GM15510 (cell line): ENCODE results near the gene DLGAP1.

Source experiments
- POLR2A ChIP-seq: IDR thresholded peaks from 3 replicates; pipeline ENCODE4 v1.6.1; 2011; ENCODE audit warnings: borderline replicate concordance; ENCODE audit not compliant: insufficient read length; ENCODE audit errors: extremely low read depth

The DLGAP1 gene

DNA sequence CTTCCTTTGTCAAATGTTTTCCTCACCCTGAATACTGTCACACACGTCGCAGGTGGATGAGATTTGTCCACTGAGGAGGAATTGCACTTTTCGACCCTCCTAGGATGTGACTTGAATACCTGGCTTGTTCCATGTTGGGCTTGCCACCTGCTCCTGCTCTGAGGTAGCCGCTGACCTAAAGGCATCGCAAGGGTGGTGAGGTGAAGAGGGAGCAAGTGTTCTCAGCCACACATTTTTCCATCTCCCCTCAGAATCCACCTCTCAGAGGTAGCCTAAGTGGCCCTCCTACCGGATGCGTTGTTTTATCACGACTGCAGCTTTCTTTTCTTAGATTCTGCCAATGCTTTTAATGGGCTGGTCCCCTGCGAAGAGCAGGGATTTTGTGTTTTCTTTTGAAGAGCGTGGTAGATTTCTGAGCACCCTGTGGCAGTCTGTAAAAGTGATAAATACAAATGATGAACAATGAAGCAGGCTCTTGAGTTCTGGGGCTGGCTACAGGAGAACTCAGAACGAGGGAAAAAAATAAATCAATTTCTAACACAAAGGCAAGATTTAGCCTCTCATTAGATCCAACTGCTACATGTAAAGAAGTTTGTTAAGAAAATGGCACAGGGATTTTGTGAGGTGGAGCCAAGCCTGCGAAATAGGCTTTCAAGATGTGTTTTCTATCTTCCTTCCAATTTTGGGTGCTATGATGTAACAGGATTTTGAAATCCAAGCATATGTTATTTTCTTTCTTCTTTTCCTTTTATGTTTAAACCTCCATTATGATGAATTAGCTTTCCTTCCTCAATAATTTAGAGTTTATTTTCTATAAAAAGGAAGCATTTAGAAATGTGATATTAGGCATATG, 618.4 kb downstream of the DLGAP1 start:
- no peak for TF ChIP-seq POLR2A

DNA sequence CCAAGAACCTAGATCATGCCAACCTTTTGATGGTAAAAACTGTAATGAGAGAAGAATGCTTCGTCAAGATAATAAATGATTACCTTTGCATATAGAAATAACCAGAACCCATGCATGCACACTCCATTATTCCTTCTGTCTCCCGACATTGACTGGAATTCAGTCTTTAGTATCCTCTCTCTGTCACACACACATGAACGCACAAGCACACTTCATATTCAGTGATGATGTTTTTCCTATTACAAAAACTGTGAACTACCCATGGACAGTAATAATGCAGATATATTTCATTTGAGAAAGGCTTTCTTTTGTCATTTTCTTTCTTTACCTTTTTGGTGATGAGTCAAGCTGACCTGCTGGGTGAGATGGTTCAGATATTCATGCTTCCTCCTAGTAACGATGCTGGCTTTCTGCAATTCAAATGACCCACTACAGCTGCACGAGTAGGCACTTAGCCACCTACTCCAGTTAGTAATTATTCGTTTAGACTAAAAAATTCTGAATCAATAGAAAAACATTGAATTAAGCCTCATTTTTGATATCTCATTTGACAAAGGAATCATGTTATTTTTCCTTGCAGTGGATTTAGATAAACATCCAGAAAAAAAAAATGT, 623.0 kb downstream of the DLGAP1 start:
- no peak for TF ChIP-seq POLR2A

DNA sequence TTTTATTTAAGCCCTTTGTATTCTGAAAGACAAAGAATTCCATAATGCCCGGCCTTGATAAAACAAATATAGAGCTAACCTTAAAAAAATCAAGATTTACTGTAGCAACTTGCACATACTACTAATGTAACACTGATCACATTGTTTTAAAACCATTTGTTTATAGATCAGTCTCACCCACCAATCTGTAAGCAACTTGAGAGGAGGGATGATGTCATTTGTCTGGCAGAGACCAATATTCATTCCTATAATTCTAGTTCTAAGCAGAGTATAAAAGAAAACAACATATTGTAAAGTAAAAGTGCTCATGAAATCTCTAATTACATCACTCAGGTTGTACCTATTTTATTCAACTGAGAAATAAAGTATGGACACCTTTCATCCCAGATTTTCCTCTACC, 624.5 kb downstream of the DLGAP1 start:
- TF ChIP-seq POLR2A = no peak

GRCh38 chr18:3827236-3827845, 627.8 kb downstream of the DLGAP1 start:
- TF ChIP-seq POLR2A = no peak

DNA sequence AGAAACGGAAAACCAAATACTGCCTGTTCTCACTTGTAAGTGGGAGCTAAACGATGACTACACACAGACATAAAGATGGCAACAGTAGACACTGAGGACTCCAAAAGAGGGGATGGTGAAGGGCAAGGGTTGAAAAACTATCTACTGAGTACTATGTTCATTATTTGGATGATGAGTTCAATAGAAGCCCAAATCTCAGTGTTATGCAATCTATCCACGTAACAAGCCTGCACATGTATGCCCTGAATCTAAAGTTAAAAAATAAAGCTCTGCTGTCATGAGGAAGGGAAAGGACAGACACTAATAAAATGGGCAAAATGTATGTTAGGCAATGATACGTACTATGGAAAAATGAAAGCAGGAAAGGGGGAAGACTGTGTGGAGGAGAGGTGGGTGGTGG, 629.1 kb downstream of the DLGAP1 start:
- no peak for TF ChIP-seq POLR2A

DNA sequence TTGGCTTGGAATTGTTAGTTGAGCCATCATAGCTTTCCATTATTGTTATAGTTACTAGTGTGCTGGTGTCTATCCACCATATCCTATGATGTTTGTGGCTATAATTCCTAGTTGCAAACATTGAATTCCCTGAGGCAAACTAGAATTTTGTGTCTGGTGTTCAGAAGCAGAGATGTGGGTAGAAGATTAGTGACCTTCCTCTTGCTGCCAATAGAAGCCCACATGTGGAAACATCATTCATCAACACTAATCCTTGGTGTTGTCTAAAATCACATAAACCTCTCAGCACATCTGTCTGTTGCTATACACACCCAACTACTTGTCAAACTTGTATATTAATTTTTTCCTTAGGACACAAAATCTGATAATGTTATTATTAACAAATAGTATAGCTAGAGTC, 631.0 kb downstream of the DLGAP1 start:
- TF ChIP-seq POLR2A = no peak

DNA sequence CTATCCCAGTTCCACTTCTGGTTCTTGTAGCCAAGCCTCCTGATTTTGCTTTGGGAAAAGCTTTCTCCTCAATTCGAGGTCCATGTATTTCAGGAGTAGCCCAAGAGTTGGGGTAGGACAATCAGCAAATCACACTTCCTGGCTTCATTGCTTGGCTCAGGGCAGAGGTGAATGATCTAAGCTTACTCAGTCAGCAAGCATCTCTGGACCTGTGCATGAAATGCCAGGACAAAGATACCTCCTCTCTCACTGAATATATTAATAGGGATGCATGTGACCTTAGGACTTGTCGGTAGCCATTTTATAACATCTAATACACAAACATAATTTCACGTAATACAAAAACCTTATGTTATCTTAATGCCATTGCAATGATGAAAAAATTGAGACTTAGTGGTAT, 632.0 kb downstream of the DLGAP1 start:
- TF ChIP-seq POLR2A = no peak

GRCh38 chr18:3821524-3821923, 633.6 kb downstream of the DLGAP1 start:
- TF ChIP-seq POLR2A = no peak

- TF ChIP-seq POLR2A = no peak
These were observed 635.1 kb downstream of the DLGAP1 start for GRCh38 chr18:3819961-3820360.

GRCh38 chr18:3816610-3817363, 638.3 kb downstream of the DLGAP1 start:
- no peak for TF ChIP-seq POLR2A

GRCh38 chr18:3815991-3816390, 639.1 kb downstream of the DLGAP1 start:
- no peak for TF ChIP-seq POLR2A

DNA sequence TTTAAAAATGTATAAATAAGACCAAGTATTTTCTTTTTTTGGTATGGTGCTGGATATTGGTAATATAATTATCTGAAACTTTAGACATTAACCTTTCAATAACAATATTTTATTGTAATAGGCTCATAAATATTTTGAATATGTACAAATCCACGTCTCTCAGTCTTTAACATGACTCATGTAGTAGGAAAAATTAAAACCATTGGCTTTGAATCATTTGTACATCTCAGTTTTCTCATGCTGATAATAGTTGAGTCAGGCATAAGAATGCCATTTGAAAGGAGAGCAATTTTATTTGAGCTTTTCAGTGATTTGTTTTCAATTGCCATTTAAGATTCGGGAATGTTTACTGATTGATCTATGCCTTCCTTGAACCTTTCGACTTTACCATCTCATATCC, 640.3 kb downstream of the DLGAP1 start:
- TF ChIP-seq POLR2A = no peak

DNA sequence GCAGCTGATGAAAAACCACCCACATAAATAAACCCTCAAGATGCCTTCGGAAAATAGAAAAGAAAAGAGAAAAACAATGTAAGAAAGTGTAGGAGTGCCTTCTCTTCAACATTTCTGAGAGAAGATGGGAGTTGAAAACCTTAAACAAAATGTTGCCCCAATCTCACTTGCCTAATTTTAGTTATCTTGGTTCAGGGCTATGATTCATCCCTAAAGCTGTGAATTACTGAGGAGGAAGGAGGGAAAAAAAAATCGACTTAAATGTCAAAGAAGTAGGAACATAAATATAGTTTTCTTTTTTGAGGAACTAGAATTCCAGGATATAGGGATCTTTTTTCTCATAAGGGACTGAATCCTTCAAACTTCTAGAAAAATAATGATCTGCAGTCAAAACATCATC, 644.8 kb downstream of the DLGAP1 start:
- TF ChIP-seq POLR2A = no peak

DNA sequence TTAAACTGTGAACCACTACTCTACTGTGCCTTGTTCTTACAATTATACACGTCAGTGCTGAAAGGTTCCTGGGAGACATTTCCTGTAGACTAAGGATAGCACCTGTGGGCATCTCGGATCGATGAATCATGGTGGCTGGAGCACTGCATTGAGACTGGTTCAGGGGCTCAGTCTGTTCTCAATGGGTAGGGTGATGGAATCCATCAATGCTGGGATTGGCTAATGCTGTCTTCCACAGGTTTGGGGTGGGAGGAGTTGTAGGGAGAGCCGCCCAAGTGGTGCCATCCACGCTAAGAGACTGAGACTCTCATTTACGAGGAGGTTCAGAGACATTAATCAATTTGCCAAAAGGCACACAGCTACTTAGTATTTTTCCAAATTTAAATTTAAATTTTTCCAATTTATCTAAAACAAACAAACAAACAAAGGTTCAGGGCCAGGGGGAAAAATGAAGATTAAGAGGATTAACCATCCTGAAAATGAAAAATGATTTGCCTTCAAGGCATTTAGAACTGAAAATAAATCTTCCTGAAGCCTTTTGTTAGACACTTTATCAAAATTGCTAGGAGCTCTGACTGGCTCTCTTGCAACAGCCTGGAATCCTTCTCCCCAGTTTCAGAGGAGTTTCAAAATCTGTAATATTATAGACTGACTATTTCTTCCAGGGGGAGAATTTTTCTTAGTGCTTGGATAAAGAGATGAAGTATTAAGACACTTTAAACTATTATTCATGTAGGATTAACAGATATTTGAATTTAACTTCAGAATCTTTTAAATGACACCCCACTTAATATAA, 645.9 kb downstream of the DLGAP1 start:
- no peak for TF ChIP-seq POLR2A
